Epithelial cell of proximal tubule (primary cell): Measurements from ENCODE around the gene CATSPERB. TPM values are rescaled to one million over a fixed set of nuclear protein-coding genes. Genes with fewer than 3 reads are reported as not detected.
"Not testable (repeated sequence)": the region's sequence is repeated elsewhere in the genome, so short reads cannot be mapped to it uniquely, and the experiment has no call there.

ENCODE experiments used
- DNase-seq: peaks from one replicate; pipeline ENCODE4 v3.0.0-alpha.2; 2011; ENCODE audit warnings: low read depth
- H3K4me3 ChIP-seq: 2 replicates; pipeline ENCODE4 v1.5.1; 2011; ENCODE audit warnings: low read depth, mild to moderate bottlenecking, low read length
- total RNA-seq: library from RNA; depleted of rRNA; stranded (reverse); fragments of >200 nt; gene quantifications from 2 replicates; pipeline ENCODE4 v1.2.3, GENCODE V29; 2015
- TF ChIP-seq, protein P1 (sequence below): conservative IDR thresholded peaks from 2 replicates; pipeline ENCODE4 v1.5.1; 2012; ENCODE audit warnings: low read depth, mild to moderate bottlenecking, low read length

The CATSPERB gene
- total RNA-seq, 1 donor from 2014 or later: not detected

GRCh38 chr14:91548108-91548507 lies 183.8 kb downstream of the CATSPERB start:
- TF ChIP-seq, protein P1, sequence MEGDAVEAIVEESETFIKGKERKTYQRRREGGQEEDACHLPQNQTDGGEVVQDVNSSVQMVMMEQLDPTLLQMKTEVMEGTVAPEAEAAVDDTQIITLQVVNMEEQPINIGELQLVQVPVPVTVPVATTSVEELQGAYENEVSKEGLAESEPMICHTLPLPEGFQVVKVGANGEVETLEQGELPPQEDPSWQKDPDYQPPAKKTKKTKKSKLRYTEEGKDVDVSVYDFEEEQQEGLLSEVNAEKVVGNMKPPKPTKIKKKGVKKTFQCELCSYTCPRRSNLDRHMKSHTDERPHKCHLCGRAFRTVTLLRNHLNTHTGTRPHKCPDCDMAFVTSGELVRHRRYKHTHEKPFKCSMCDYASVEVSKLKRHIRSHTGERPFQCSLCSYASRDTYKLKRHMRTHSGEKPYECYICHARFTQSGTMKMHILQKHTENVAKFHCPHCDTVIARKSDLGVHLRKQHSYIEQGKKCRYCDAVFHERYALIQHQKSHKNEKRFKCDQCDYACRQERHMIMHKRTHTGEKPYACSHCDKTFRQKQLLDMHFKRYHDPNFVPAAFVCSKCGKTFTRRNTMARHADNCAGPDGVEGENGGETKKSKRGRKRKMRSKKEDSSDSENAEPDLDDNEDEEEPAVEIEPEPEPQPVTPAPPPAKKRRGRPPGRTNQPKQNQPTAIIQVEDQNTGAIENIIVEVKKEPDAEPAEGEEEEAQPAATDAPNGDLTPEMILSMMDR: no peak
- no peak overlapping the region for H3K4me3 ChIP-seq
- DNase-seq: no peak

GRCh38 chr14:91545946-91546716 lies 185.8 kb downstream of the CATSPERB start:
- no peak for DNase-seq
- TF ChIP-seq, protein P1: no peak

DNA sequence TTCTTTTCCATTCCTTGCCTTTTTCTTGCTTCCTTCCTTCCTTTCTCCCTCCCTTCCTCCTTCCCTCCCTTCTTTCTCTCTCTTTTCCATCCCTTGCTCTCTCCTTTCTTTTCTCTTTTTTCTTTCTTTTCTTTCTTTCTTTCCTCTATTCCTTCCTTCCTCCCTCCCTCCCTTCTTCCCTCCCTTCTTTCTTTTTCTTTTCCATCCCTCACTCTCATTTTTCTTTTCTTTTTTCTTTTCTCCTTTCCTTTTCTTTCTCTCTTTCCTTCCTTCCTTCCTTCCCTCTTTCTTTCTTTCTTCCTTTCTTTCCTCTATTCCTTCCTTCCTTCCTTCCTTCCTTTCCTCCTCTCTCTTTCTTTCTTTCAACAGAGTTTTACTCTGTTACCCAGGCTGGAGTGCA lies 186.7 kb downstream of the CATSPERB start:
- no peak for DNase-seq
- H3K4me3 ChIP-seq: no peak overlapping the region
- TF ChIP-seq, protein P1: no peak

More at GRCh38 chr14:91545946-91546716, 185.8 kb downstream of the CATSPERB start:
- no peak overlapping the region for H3K4me3 ChIP-seq

- TF ChIP-seq, protein P1: no peak
- no peak overlapping the region for H3K4me3 ChIP-seq
- DNase-seq: no peak
These were observed 195.6 kb downstream of the CATSPERB start for GRCh38 chr14:91536327-91536726.

GRCh38 chr14:91534059-91534458 lies 197.8 kb downstream of the CATSPERB start:
- not testable (repeated sequence) for H3K4me3 ChIP-seq, DNase-seq

DNA sequence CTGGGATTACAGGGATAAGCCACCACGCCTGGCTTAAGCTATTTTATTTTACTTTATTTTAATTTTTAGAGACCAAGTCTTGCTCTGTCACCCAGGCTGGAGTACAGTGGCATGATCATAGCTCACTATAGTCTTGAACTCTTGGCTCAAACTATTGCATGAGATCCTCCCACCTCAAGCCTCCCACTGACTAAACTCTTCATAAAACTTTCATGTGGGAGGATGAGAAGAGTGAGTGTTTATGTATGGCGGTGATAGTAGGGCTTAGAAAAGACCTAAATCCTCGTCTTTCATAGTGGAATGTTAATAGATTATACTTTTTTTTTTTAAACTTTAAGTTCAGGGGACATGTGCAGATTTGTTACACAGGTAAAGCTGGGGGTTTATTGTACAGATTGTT lies 198.3 kb downstream of the CATSPERB start:
- TF ChIP-seq, protein P1: no peak
- no peak for DNase-seq
- H3K4me3 ChIP-seq: no peak overlapping the region

Other genes with a start within 250 kb of the CATSPERB start
- gene PPP4R3A, start 221.8 kb downstream of the CATSPERB start, total RNA-seq: 31.0 and 49.0 TPM in 2 replicates
- gene TC2N, start 135.4 kb upstream of the CATSPERB start, total RNA-seq: 3.0 and 5.1 TPM in 2 replicates
- gene FBLN5, start 215.6 kb upstream of the CATSPERB start, total RNA-seq: 2.2 and 4.8 TPM in 2 replicates